IMR-90 (cell line): Measurements from ENCODE around the gene CELF5. TPM values are rescaled to one million over a fixed set of nuclear protein-coding genes. Genes with fewer than 3 reads are reported as not detected.

Source experiments
- ATAC-seq: fragments of 200-7000 bp; cut with Tn5 transposase; 2 replicates; pipeline ENCODE4 v1.9.1; 2020; ENCODE audit warnings: low read depth, mild to moderate bottlenecking, moderate library complexity
- BruUV-seq: library from RNA; stranded (reverse); fragments of 400-500 nt; replicated peaks from 2 replicates; lab custom pipeline; 2021; lab: Mats Ljungman, UMichigan
- CTCF ChIA-PET: fragments of 300-600 bp; formaldehyde crosslinking; extraction: SDS; loops from one replicate; lab custom pipeline; 2021; ENCODE audit warnings: antibody characterized with exemption; lab: Yijun Ruan, JAX
- POLR2A ChIA-PET: fragments of 300-600 bp; sonication (Branson Sonifier 250); formaldehyde crosslinking; loops from one replicate; lab custom pipeline; 2022; ENCODE audit warnings: antibody characterized with exemption; ENCODE audit not compliant: unreplicated experiment; lab: Charles Lee
- DNase-seq: peaks from one replicate; pipeline ENCODE4 v3.0.0; 2013
- H2AFZ ChIP-seq: replicated peaks from 2 replicates; pipeline ENCODE3; 2013; ENCODE audit warnings: low read length, mild to moderate bottlenecking; ENCODE audit not compliant: poor library complexity
- H2AK5ac ChIP-seq: 2 replicates; pipeline ENCODE4 v1.6.1; 2013; ENCODE audit warnings: low read depth, low read length, inconsistent platforms
- H2AK9ac ChIP-seq: replicated peaks from 2 replicates; pipeline ENCODE3; 2013; ENCODE audit warnings: mild to moderate bottlenecking, low read depth, low read length, moderate library complexity; ENCODE audit not compliant: poor library complexity
- H2BK120ac ChIP-seq: 2 replicates; pipeline ENCODE4 v1.6.1; 2013; ENCODE audit warnings: low read depth, low read length, inconsistent platforms
- H2BK15ac ChIP-seq: 3 replicates; pipeline ENCODE4 v1.6.1; 2013; ENCODE audit warnings: low read depth, low read length, inconsistent platforms
- H2BK20ac ChIP-seq: 2 replicates; pipeline ENCODE4 v1.6.1; 2013; ENCODE audit warnings: low read depth, mild to moderate bottlenecking, inconsistent platforms, low read length, moderate library complexity
- H2BK5ac ChIP-seq: 2 replicates; pipeline ENCODE4 v1.6.1; 2013; ENCODE audit warnings: mild to moderate bottlenecking, low read depth, low read length, inconsistent platforms; ENCODE audit not compliant: poor library complexity, severe bottlenecking
- H3K14ac ChIP-seq: replicated peaks from 2 replicates; pipeline ENCODE4 v1.6.1; 2013; ENCODE audit warnings: low read depth, low read length, inconsistent platforms
- H3K18ac ChIP-seq: 2 replicates; pipeline ENCODE4 v1.6.1; 2013; ENCODE audit warnings: low read depth, low read length, control low read depth
- H3K23ac ChIP-seq: 2 replicates; pipeline ENCODE4 v1.6.1; 2013; ENCODE audit warnings: low read depth, low read length, inconsistent platforms
- H3K27ac ChIP-seq: 2 replicates; pipeline ENCODE4 v1.5.1; 2013; ENCODE audit warnings: mild to moderate bottlenecking, control low read depth, low read length; ENCODE audit not compliant: insufficient read depth
- H3K27me3 ChIP-seq: 2 replicates; pipeline ENCODE4 v1.6.1; 2013; ENCODE audit warnings: low read length; ENCODE audit not compliant: control insufficient read depth, insufficient read depth
- H3K36me3 ChIP-seq: 2 replicates; pipeline ENCODE4 v1.6.1; 2013; ENCODE audit warnings: low read length, mixed read lengths; ENCODE audit not compliant: control insufficient read depth, insufficient read depth
- H3K4ac ChIP-seq: 2 replicates; pipeline ENCODE4 v1.6.1; 2013; ENCODE audit warnings: low read depth, low read length, inconsistent platforms
- H3K4me1 ChIP-seq: 2 replicates; pipeline ENCODE4 v1.6.1; 2013; ENCODE audit warnings: low read length, mixed read lengths; ENCODE audit not compliant: control insufficient read depth, insufficient read depth
- H3K4me2 ChIP-seq: 2 replicates; pipeline ENCODE4 v1.6.1; 2013; ENCODE audit warnings: low read depth, mild to moderate bottlenecking, control low read depth, low read length, moderate library complexity
- H3K4me3 ChIP-seq: 2 replicates; pipeline ENCODE4 v1.5.1; 2013; ENCODE audit warnings: low read depth, mild to moderate bottlenecking, control low read depth, low read length, moderate library complexity; ENCODE audit not compliant: insufficient read depth
- H3K56ac ChIP-seq: 2 replicates; pipeline ENCODE4 v1.6.1; 2013; ENCODE audit warnings: low read length, inconsistent platforms; ENCODE audit not compliant: insufficient read depth; ENCODE audit errors: extremely low read depth
- H3K79me1 ChIP-seq, 2 experiments: 2 replicates each; pipeline ENCODE4 v1.6.1; 2013; ENCODE audit warnings: low read length in 2 of 2, inconsistent platforms in 1 of 2, low read depth in 1 of 2
- H3K9ac ChIP-seq: 2 replicates; pipeline ENCODE4 v1.6.1; 2013; ENCODE audit warnings: low read depth, low read length, control low read depth
- H3K9me1 ChIP-seq: 2 replicates; pipeline ENCODE4 v1.6.1; 2013; ENCODE audit warnings: low read length, inconsistent platforms; ENCODE audit not compliant: insufficient read depth
- H3K9me3 ChIP-seq: 2 replicates; pipeline ENCODE4 v1.6.1; 2013; ENCODE audit warnings: low read length; ENCODE audit not compliant: control insufficient read depth, insufficient read depth
- H4K20me1 ChIP-seq: 2 replicates; pipeline ENCODE4 v1.6.1; 2013; ENCODE audit warnings: low read length, inconsistent platforms; ENCODE audit not compliant: insufficient read depth
- H4K5ac ChIP-seq: 2 replicates; pipeline ENCODE4 v1.6.1; 2013; ENCODE audit warnings: mild to moderate bottlenecking, low read depth, low read length, control low read depth
- H4K8ac ChIP-seq, 2 experiments: 2 replicates each; pipeline ENCODE4 v1.6.1; 2013; ENCODE audit warnings: low read depth in 2 of 2, low read length in 2 of 2, control low read depth in 1 of 2, inconsistent platforms in 1 of 2
- H4K91ac ChIP-seq: 2 replicates; pipeline ENCODE4 v1.6.1; 2013; ENCODE audit warnings: low read depth, low read length, inconsistent platforms; ENCODE audit not compliant: insufficient read depth
- CTCF ChIP-seq: conservative IDR thresholded peaks from 2 replicates; pipeline ENCODE4 v1.5.1; 2012; ENCODE audit warnings: mild to moderate bottlenecking, low read depth, low read length, improper control_type of control experiment
- USF2 ChIP-seq: fragments of 150-350 bp; IDR thresholded peaks from 2 replicates; pipeline ENCODE4 v1.6.1; 2017; ENCODE audit warnings: mild to moderate bottlenecking, antibody characterized with exemption, low read length, low read depth
- WGBS, 2 experiments: methylation state at CpG; one replicate each; pipeline versions ENCODE4 v1.1.5 to v1.1.7; 2013; ENCODE audit warnings: missing lambda C conversion rate in 2 of 2; ENCODE audit not compliant: insufficient read length in 1 of 2; ENCODE audit errors: extremely low coverage in 2 of 2; 5-methylcytosine and 5-hydroxymethylcytosine counted together
- dilution Hi-C: fragments of 300-500 bp; cut with HindIII; formaldehyde crosslinking; loops from one replicate; pipeline ENCODE4 v1.14.3; 2018; ENCODE audit warnings: low sequenced_read_pairs; ENCODE audit not compliant: unreplicated experiment
- in situ Hi-C: fragments of 300-500 bp; cut with MboI; formaldehyde crosslinking; loops from 3 replicates; pipeline ENCODE4 v1.14.3; 2019; ENCODE audit warnings: low sequenced_read_pairs, inconsistent platforms, mixed read lengths
- intact Hi-C: fragments of 100-400 bp; cut with micrococcal nuclease; formaldehyde crosslinking; loops from 2 replicates; pipeline ENCODE4 v1.10.0; 2022
- polyA plus RNA-seq, 3 experiments: library from polyadenylated mRNA; depleted of rRNA; stranded (reverse); fragments of >200 nt; gene quantifications; 2 replicates each; pipeline ENCODE4 v1.2.3, GENCODE V29; 2012; ENCODE audit warnings: low replicate concordance in 1 of 3
- total RNA-seq: library from RNA; depleted of rRNA; stranded (reverse); fragments of >200 nt; gene quantifications from 2 replicates; pipeline ENCODE4 v1.2.3, GENCODE V29; 2012

The CELF5 gene
- total and polyA plus RNA-seq, 2 of the 4 experiments (the other 2 are of a cell fraction) = 0.02 TPM; not detected in 1

- WGBS, 2 experiments = 90% methylated on average over 17 of the region's 36 CpGs; no CpG with 5 or more reads in 1 of the 2 experiments
- no TSS peak for BruUV-seq
- H3K36me3 ChIP-seq = peaks cover 10% of the 10 kb centered on the region
- no peak overlapping the region for H2AK5ac ChIP-seq
- dilution Hi-C loops = no loop called here
- H2BK15ac ChIP-seq = no peak overlapping the region
- peaks cover 3% of the 10 kb centered on the region; the same call in 1 of the 2 replicates for H3K9me1 ChIP-seq
- no peaks in the 10 kb centered on the region for H3K9me3 ChIP-seq
- H2BK120ac ChIP-seq = no peak overlapping the region
- H3K4me1 ChIP-seq = peaks cover 9% of the 10 kb centered on the region
- no peak overlapping the region for H3K56ac ChIP-seq
- peaks cover 51% of the 10 kb centered on the region for H4K20me1 ChIP-seq
- ATAC-seq (no peak), DNase-seq (no peak)
- TF ChIP-seq CTCF (no peak), USF2 (no peak)
- H2AFZ ChIP-seq = no peak overlapping the region
- POLR2A ChIA-PET = no interaction called here
- in situ Hi-C loops = no loop called here
- no peak overlapping the region for H3K9ac ChIP-seq
- no peak overlapping the region for H4K8ac ChIP-seq
- no peak overlapping the region for H3K27ac ChIP-seq
- intact Hi-C loops = no loop called here
- H4K5ac ChIP-seq = no peak overlapping the region
- no peak overlapping the region for H2AK9ac ChIP-seq
- H2BK20ac ChIP-seq = no peak overlapping the region
- H3K79me1 ChIP-seq = peaks cover 5 to 57% of the 10 kb centered on the region in 2 experiments; a peak in 2 of 4 replicates
- no peaks in the 10 kb centered on the region for H3K27me3 ChIP-seq
- H2BK5ac ChIP-seq = no peak overlapping the region
- no peak overlapping the region for H3K23ac ChIP-seq
- no peak overlapping the region for H3K4me3 ChIP-seq
- no peak overlapping the region for H4K91ac ChIP-seq
- H3K4me2 ChIP-seq = no peak overlapping the region
- no peak overlapping the region for H3K18ac ChIP-seq
- CTCF ChIA-PET = interaction anchor here (0.8 kb wide), 1 partner anchor 14 kb away, joined by 3 read pairs; no protein-coding TSS in a partner anchor
- no peak overlapping the region for H3K4ac ChIP-seq
- H3K14ac ChIP-seq = no peak overlapping the region
Measured at GRCh38 chr19:3187662-3188511, 36.6 kb upstream of the CELF5 start.
